ENCODE results near the gene RIMBP2.

DNA sequence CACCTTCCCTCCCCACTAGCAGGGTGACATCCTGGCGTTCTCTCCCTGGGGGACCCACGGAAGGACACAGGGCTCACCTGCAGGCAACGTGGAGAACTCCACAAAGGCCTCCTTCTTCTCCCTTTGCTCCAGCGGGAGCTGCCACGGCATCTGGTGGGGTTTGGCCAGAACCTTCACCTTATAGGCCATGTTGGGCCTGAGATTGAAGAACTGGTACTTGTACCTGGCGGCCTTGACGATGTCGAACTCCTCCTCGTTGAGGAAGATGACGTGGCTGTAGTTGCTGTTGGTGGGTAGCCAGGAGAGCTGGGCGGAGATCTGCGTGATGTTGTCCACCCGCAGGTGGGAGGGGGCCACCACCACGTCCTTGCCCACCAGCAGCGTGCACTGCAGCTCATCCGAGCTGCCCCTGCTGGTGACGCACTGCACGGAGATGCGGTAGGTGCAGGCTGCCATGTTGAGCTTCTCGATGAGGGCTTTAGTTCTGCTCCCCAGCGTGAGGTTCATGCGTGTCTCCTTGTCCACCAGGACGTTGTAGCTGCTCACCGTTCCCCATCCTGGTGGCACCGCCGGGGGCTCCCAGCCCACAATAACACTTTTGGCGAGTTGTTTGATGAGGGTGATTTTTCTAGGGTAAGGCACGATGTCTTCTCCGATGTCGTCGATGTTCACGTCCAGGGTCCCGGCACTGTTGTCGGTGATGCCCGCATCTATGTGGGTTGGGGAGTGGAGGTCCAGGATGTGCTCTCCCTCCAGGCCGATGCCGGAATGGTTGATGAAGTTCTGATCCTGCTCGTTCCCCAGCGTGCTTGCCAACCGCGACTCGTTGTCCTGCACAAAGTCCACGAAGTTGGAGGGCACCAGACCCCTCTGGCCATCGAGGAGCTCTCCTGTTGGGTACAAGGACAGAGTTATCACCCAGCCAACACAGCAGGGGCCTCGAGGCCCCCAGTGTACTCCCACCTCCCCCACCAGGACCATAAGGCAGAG is 274.0 kb downstream of the RIMBP2 start:
- TF ChIP-seq POLR2A (IDR thresholded peaks at IDR 0.05; ENCODE audit: low read depth, low read length) = no peak
- TF ChIP-seq POLR2AphosphoS5 (IDR thresholded peaks at IDR 0.05; ENCODE audit: low read depth, low read length) = no peak

All from GM12892 (cell line).